BJ (cell line): ENCODE data around the gene ST3GAL3. TPM values are rescaled to one million over a fixed set of nuclear protein-coding genes. Genes with fewer than 3 reads are reported as not detected.

ENCODE experiments used
- CTCF ChIA-PET: fragments of 350-600 bp; formaldehyde crosslinking; extraction: SDS; loops from one replicate; lab custom pipeline; 2021; ENCODE audit warnings: antibody characterized with exemption, inconsistent platforms; lab: Yijun Ruan, JAX
- POLR2A ChIA-PET: fragments of 300-600 bp; sonication (Branson Sonifier 250); formaldehyde crosslinking; extraction: SDS; loops from one replicate; lab custom pipeline; 2021; ENCODE audit warnings: antibody characterized with exemption; lab: Charles Lee
- DNase-seq: peaks from one replicate; pipeline ENCODE4 v3.0.0-alpha.2; 2011; ENCODE audit warnings: low read depth
- H3K27me3 ChIP-seq: 2 replicates; pipeline ENCODE4 v1.6.0; 2011; ENCODE audit warnings: low read length; ENCODE audit not compliant: control insufficient read depth, insufficient read depth
- H3K36me3 ChIP-seq: 2 replicates; pipeline ENCODE4 v1.5.1; 2011; ENCODE audit warnings: low read length; ENCODE audit not compliant: control insufficient read depth, insufficient read depth
- H3K4me3 ChIP-seq: 2 replicates; pipeline ENCODE4 v1.5.1; 2011; ENCODE audit warnings: low read depth, mild to moderate bottlenecking, control low read depth, low read length
- CTCF ChIP-seq: IDR thresholded peaks from 2 replicates; pipeline ENCODE4 v1.5.1; 2011; ENCODE audit warnings: low read depth, mild to moderate bottlenecking, control low read depth, inconsistent platforms, low read length, moderate library complexity; ENCODE audit not compliant: insufficient read depth
- polyA plus RNA-seq: library from polyadenylated mRNA; depleted of rRNA; stranded (reverse); fragments of >200 nt; gene quantifications from 2 replicates; pipeline ENCODE4 v1.2.3, GENCODE V29; 2011

Gene ST3GAL3
- polyA plus RNA-seq, 1 experiment: 24.2 TPM

GRCh38 chr1:43688109-43688387, 19.3 kb upstream of the ST3GAL3 start:
- no peak for DNase-seq
- no peak overlapping the region for H3K4me3 ChIP-seq
- no peak for TF ChIP-seq CTCF
- ChIA-PET POLR2A (no interaction called here), CTCF (interaction anchor here (0.8 to 1.4 kb wide), 3 partner anchors 9 to 247 kb away, joined by 3 to 5 read pairs (median 4); no protein-coding TSS in a partner anchor)
- peaks cover 56% of the 10 kb centered on the region for H3K36me3 ChIP-seq
- no peaks in the 10 kb centered on the region for H3K27me3 ChIP-seq

- ChIA-PET POLR2A (no interaction called here), CTCF (interaction anchor here (0.8 to 1.4 kb wide), 3 partner anchors 9 to 246 kb away, joined by 3 to 5 read pairs (median 4); no protein-coding TSS in a partner anchor)
- Histone ChIP-seq H3K36me3 (peaks cover 56% of the 10 kb centered on the region), H3K27me3 (no peaks in the 10 kb centered on the region), H3K4me3 (no peak overlapping the region)
- no peak for TF ChIP-seq CTCF
- no peak for DNase-seq
Observed at GRCh38 chr1:43688594-43689000, 18.7 kb upstream of the ST3GAL3 start.

- H3K36me3 ChIP-seq: peaks cover 58% of the 10 kb centered on the region
- DNase-seq: no peak
- H3K27me3 ChIP-seq: no peaks in the 10 kb centered on the region
- POLR2A ChIA-PET: no interaction called here
- TF ChIP-seq CTCF: no peak
- CTCF ChIA-PET: interaction anchor here (0.7 to 1.1 kb wide), 2 partner anchors 10 to 316 kb away, joined by 3 read pairs; no protein-coding TSS in a partner anchor
- no peak overlapping the region for H3K4me3 ChIP-seq
Observed at GRCh38 chr1:43689289-43689688, 18.0 kb upstream of the ST3GAL3 start.

- CTCF ChIA-PET: no interaction called here
- Histone ChIP-seq H3K27me3 (no peaks in the 10 kb centered on the region), H3K4me3 (no peak overlapping the region), H3K36me3 (peaks cover 65% of the 10 kb centered on the region)
- no peak for TF ChIP-seq CTCF
- POLR2A ChIA-PET: no interaction called here
- DNase-seq: no peak
Observed at GRCh38 chr1:43691871-43692815, 15.2 kb upstream of the ST3GAL3 start.

DNA sequence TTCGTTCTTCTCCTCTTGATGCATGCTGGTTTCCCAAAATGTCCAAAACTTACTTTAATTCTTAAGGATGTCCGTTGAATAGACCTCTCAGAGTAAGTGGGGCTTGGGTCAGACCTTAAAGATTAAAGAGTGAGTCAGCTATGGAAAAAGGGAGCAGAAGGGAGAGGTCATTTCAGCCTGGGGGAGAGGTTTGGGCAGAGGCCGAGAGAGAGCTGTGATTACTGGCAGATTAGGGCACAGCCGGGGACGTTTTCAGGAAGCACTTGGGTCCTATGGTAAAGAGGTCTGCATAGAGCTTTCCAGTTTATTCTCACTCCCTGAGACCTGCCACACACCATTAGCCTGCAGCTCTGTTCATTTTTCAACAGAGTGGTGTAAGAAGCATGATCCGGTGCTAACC, 14.0 kb upstream of the ST3GAL3 start:
- DNase-seq: no peak
- Histone ChIP-seq H3K36me3 (peaks cover 65% of the 10 kb centered on the region), H3K27me3 (no peaks in the 10 kb centered on the region), H3K4me3 (no peak overlapping the region)
- TF ChIP-seq CTCF: no peak
- ChIA-PET POLR2A (no interaction called here), CTCF (no interaction called here)
